ENCODE results near the gene INSIG1.

DNA sequence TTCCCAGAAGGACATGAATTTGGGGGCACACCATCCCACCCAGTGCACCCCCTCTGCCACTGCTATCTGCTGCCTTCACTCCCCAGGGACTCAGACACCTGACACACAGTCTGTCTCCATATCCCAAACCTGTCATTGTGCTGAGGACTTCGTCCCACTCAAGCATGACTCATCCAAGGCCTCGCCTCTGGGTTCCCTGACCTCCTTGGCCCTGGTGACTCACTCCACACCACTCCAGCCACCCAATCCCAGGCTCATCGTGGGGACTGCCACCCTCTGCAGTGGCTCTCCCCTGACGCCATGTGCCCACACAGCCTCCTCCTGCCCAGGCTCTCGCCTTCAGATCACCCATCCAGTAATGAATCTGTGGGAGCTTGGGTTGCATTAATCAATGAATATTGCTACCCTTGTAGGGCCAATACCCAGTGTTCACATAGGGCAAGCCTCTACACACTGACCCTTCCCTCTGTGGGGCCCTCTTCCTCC is 6.6 kb upstream of the INSIG1 start:
- no peak for TF ChIP-seq EP300 (IDR thresholded peaks at IDR 0.05)
- TF ChIP-seq, protein P1, sequence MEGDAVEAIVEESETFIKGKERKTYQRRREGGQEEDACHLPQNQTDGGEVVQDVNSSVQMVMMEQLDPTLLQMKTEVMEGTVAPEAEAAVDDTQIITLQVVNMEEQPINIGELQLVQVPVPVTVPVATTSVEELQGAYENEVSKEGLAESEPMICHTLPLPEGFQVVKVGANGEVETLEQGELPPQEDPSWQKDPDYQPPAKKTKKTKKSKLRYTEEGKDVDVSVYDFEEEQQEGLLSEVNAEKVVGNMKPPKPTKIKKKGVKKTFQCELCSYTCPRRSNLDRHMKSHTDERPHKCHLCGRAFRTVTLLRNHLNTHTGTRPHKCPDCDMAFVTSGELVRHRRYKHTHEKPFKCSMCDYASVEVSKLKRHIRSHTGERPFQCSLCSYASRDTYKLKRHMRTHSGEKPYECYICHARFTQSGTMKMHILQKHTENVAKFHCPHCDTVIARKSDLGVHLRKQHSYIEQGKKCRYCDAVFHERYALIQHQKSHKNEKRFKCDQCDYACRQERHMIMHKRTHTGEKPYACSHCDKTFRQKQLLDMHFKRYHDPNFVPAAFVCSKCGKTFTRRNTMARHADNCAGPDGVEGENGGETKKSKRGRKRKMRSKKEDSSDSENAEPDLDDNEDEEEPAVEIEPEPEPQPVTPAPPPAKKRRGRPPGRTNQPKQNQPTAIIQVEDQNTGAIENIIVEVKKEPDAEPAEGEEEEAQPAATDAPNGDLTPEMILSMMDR (IDR thresholded peaks at IDR 0.05), result no peak
- no peak for TF ChIP-seq POLR2A (IDR thresholded peaks at IDR 0.05)
